ENCODE measurements around the gene GOLPH3L.

GOLPH3L gene

DNA sequence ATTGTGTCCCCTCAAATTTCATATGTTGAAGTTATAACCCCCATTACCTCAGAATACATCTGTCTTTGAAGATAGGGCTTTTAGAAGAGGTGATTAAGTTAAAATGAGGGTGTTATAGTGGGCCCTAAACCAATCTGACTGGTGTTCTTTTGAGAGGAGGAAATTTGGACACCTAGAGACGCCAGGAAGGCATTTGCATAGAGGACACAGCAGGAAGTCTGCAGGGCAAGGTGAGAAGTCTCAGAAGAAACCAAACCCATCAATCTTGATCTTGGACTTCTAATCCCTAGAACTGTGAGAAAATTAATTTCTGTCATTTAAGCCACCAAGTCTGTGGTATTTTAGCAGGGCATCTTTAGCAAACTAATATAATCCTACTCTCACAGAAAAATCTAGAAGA lies 13.0 kb downstream of the GOLPH3L start:
- CTCF ChIA-PET, result interaction anchor here (0.7 kb wide), 1 partner anchor 18 kb away, joined by 3 read pairs; no protein-coding TSS in a partner anchor
- no peak overlapping the region for H3K27ac ChIP-seq (ENCODE audit: extremely low read depth, low read depth, low read length)
- TF ChIP-seq, protein P1, sequence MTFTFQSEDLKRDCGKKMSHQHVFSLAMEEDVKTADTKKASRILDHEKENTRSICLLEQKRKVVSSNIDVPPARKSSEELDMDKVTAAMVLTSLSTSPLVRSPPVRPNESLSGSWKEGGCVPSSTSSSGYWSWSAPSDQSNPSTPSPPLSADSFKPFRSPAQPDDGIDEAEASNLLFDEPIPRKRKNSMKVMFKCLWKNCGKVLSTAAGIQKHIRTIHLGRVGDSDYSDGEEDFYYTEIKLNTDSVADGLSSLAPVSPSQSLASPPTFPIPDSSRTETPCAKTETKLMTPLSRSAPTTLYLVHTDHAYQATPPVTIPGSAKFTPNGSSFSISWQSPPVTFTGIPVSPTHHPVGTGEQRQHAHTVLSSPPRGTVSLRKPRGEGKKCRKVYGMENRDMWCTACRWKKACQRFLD (tag by site-specific recombination; IDR thresholded peaks at IDR 0.05), result no peak
- TF ChIP-seq ZNF558 (tag by site-specific recombination; IDR thresholded peaks at IDR 0.05) (no peak), SETDB1 (IDR thresholded peaks at IDR 0.05; ENCODE audit: insufficient read length, low read length) (no peak), SP2 (tag by site-specific recombination; IDR thresholded peaks at IDR 0.05) (no peak), ZNF211 (tag by site-specific recombination; IDR thresholded peaks at IDR 0.05; ENCODE audit: low read depth) (no peak), ZNF610 (tag by site-specific recombination; IDR thresholded peaks at IDR 0.05; ENCODE audit: borderline replicate concordance) (no peak), YY1 (tag by site-specific recombination; IDR thresholded peaks at IDR 0.05) (no peak)
- TF ChIP-seq, protein P2, sequence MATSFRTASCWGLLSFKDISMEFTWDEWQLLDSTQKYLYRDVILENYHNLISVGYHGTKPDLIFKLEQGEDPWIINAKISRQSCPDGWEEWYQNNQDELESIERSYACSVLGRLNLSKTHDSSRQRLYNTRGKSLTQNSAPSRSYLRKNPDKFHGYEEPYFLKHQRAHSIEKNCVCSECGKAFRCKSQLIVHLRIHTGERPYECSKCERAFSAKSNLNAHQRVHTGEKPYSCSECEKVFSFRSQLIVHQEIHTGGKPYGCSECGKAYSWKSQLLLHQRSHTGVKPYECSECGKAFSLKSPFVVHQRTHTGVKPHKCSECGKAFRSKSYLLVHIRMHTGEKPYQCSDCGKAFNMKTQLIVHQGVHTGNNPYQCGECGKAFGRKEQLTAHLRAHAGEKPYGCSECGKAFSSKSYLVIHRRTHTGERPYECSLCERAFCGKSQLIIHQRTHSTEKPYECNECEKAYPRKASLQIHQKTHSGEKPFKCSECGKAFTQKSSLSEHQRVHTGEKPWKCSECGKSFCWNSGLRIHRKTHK (tag by site-specific recombination; IDR thresholded peaks at IDR 0.05), result no peak
- TF ChIP-seq, protein P3, sequence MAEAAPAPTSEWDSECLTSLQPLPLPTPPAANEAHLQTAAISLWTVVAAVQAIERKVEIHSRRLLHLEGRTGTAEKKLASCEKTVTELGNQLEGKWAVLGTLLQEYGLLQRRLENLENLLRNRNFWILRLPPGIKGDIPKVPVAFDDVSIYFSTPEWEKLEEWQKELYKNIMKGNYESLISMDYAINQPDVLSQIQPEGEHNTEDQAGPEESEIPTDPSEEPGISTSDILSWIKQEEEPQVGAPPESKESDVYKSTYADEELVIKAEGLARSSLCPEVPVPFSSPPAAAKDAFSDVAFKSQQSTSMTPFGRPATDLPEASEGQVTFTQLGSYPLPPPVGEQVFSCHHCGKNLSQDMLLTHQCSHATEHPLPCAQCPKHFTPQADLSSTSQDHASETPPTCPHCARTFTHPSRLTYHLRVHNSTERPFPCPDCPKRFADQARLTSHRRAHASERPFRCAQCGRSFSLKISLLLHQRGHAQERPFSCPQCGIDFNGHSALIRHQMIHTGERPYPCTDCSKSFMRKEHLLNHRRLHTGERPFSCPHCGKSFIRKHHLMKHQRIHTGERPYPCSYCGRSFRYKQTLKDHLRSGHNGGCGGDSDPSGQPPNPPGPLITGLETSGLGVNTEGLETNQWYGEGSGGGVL (tag by site-specific recombination; IDR thresholded peaks at IDR 0.05), result no peak
- H3K4me3 ChIP-seq (ENCODE audit: low read depth, low read length), result no peak overlapping the region
- POLR2A ChIA-PET, result no interaction called here
- H3K4me1 ChIP-seq (ENCODE audit: control insufficient read depth, insufficient read depth, low read length), result no peaks in the 10 kb centered on the region
- H3K9me3 ChIP-seq (ENCODE audit: control insufficient read depth, insufficient read depth, low read depth, low read length), result no peaks in the 10 kb centered on the region
- peaks cover 19 to 30% of the 10 kb centered on the region in 2 experiments for H3K36me3 ChIP-seq (ENCODE audit: control insufficient read depth in 2 of 2, insufficient read depth in 1 of 2, low read length in 2 of 2)

DNA sequence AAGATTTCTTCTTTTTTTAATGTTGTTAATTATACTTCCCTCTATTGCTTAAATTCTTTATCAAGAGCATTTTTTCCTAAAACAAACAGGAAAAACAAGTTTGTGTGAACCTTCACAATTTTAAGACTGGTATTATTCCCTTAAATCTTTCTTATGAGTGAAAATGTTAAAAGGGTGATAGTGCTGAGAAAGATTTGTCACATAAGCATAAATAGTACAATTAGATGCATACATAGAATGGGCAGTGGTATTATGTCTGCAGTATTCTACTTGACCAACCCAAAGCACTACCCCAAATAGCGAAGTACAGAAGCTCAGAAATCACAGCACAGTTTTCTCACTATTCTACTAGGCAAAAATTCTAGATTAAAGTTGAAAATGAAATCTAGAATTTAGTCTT lies 18.0 kb downstream of the GOLPH3L start:
- ChIA-PET POLR2A (no interaction called here), CTCF (interaction anchor here (1.2 kb wide), 1 partner anchor 118 kb away, joined by 3 read pairs; no protein-coding TSS in a partner anchor)
- TF ChIP-seq KLF16 (tag by site-specific recombination; IDR thresholded peaks at IDR 0.05) (no peak), ZNF514 (tag by site-specific recombination; IDR thresholded peaks at IDR 0.05) (no peak), YY1 (tag by site-specific recombination; IDR thresholded peaks at IDR 0.05) (no peak), ZFP41 (tag by site-specific recombination; IDR thresholded peaks at IDR 0.05; ENCODE audit: borderline replicate concordance) (no peak), ZNF660 (tag by site-specific recombination; IDR thresholded peaks at IDR 0.05) (no peak), ZNF433 (tag by site-specific recombination; IDR thresholded peaks at IDR 0.05; ENCODE audit: low read depth) (no peak)
- TF ChIP-seq, protein P4, sequence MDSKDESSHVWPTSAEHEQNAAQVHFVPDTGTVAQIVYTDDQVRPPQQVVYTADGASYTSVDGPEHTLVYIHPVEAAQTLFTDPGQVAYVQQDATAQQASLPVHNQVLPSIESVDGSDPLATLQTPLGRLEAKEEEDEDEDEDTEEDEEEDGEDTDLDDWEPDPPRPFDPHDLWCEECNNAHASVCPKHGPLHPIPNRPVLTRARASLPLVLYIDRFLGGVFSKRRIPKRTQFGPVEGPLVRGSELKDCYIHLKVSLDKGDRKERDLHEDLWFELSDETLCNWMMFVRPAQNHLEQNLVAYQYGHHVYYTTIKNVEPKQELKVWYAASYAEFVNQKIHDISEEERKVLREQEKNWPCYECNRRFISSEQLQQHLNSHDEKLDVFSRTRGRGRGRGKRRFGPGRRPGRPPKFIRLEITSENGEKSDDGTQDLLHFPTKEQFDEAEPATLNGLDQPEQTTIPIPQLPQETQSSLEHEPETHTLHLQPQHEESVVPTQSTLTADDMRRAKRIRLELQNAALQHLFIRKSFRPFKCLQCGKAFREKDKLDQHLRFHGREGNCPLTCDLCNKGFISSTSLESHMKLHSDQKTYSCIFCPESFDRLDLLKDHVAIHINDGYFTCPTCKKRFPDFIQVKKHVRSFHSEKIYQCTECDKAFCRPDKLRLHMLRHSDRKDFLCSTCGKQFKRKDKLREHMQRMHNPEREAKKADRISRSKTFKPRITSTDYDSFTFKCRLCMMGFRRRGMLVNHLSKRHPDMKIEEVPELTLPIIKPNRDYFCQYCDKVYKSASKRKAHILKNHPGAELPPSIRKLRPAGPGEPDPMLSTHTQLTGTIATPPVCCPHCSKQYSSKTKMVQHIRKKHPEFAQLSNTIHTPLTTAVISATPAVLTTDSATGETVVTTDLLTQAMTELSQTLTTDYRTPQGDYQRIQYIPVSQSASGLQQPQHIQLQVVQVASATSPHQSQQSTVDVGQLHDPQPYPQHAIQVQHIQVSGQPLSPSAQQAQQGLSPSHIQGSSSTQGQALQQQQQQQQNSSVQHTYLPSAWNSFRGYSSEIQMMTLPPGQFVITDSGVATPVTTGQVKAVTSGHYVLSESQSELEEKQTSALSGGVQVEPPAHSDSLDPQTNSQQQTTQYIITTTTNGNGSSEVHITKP (tag by site-specific recombination; IDR thresholded peaks at IDR 0.05), result no peak
- TF ChIP-seq, protein P5, sequence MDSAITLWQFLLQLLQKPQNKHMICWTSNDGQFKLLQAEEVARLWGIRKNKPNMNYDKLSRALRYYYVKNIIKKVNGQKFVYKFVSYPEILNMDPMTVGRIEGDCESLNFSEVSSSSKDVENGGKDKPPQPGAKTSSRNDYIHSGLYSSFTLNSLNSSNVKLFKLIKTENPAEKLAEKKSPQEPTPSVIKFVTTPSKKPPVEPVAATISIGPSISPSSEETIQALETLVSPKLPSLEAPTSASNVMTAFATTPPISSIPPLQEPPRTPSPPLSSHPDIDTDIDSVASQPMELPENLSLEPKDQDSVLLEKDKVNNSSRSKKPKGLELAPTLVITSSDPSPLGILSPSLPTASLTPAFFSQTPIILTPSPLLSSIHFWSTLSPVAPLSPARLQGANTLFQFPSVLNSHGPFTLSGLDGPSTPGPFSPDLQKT (IDR thresholded peaks at IDR 0.05; ENCODE audit: borderline replicate concordance, low read depth, low read length), result no peak
- TF ChIP-seq, protein P6, sequence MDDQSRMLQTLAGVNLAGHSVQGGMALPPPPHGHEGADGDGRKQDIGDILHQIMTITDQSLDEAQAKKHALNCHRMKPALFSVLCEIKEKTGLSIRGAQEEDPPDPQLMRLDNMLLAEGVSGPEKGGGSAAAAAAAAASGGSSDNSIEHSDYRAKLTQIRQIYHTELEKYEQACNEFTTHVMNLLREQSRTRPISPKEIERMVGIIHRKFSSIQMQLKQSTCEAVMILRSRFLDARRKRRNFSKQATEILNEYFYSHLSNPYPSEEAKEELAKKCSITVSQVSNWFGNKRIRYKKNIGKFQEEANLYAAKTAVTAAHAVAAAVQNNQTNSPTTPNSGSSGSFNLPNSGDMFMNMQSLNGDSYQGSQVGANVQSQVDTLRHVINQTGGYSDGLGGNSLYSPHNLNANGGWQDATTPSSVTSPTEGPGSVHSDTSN (CRISPR knock-in tag; IDR thresholded peaks at IDR 0.05), result no peak
- TF ChIP-seq, protein P7, sequence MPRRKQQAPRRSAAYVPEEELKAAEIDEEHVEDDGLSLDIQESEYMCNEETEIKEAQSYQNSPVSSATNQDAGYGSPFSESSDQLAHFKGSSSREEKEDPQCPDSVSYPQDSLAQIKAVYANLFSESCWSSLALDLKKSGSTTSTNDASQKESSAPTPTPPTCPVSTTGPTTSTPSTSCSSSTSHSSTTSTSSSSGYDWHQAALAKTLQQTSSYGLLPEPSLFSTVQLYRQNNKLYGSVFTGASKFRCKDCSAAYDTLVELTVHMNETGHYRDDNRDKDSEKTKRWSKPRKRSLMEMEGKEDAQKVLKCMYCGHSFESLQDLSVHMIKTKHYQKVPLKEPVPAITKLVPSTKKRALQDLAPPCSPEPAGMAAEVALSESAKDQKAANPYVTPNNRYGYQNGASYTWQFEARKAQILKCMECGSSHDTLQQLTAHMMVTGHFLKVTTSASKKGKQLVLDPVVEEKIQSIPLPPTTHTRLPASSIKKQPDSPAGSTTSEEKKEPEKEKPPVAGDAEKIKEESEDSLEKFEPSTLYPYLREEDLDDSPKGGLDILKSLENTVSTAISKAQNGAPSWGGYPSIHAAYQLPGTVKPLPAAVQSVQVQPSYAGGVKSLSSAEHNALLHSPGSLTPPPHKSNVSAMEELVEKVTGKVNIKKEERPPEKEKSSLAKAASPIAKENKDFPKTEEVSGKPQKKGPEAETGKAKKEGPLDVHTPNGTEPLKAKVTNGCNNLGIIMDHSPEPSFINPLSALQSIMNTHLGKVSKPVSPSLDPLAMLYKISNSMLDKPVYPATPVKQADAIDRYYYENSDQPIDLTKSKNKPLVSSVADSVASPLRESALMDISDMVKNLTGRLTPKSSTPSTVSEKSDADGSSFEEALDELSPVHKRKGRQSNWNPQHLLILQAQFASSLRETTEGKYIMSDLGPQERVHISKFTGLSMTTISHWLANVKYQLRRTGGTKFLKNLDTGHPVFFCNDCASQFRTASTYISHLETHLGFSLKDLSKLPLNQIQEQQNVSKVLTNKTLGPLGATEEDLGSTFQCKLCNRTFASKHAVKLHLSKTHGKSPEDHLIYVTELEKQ (tag by site-specific recombination; IDR thresholded peaks at IDR 0.05; ENCODE audit: borderline replicate concordance), result no peak
- no peaks in the 10 kb centered on the region for H3K9me3 ChIP-seq (ENCODE audit: control insufficient read depth, insufficient read depth, low read depth, low read length)
- no peak overlapping the region for H3K27ac ChIP-seq (ENCODE audit: extremely low read depth, low read depth, low read length)
- peaks cover 11 to 17% of the 10 kb centered on the region in 2 experiments; a peak in 2 of 3 replicates for H3K36me3 ChIP-seq (ENCODE audit: control insufficient read depth in 2 of 2, insufficient read depth in 1 of 2, low read length in 2 of 2)
- no peaks in the 10 kb centered on the region for H3K4me1 ChIP-seq (ENCODE audit: control insufficient read depth, insufficient read depth, low read length)
- H3K4me3 ChIP-seq (ENCODE audit: low read depth, low read length), result no peak overlapping the region

Data from HEK293 (cell line).